GM23248 (cell line): ENCODE data around the gene CILP.
"Not testable (repeated sequence)": the region's sequence is repeated elsewhere in the genome, so short reads cannot be mapped to it uniquely, and the experiment has no call there.

Source experiments
- EZH2 ChIP-seq: fragments of 200-600 bp; sonication (generic); IDR thresholded peaks from 2 replicates; pipeline ENCODE4 v1.6.1; 2018; ENCODE audit warnings: antibody characterized with exemption, mild to moderate bottlenecking; ENCODE audit not compliant: insufficient read depth, poor library complexity, severe bottlenecking
- EZH2phosphoT487 ChIP-seq: fragments of 200-600 bp; sonication (generic); IDR thresholded peaks from 2 replicates; pipeline ENCODE4 v1.6.1; 2018; ENCODE audit warnings: antibody characterized with exemption, moderate library complexity, mild to moderate bottlenecking, low read depth; ENCODE audit not compliant: insufficient read depth

DNA sequence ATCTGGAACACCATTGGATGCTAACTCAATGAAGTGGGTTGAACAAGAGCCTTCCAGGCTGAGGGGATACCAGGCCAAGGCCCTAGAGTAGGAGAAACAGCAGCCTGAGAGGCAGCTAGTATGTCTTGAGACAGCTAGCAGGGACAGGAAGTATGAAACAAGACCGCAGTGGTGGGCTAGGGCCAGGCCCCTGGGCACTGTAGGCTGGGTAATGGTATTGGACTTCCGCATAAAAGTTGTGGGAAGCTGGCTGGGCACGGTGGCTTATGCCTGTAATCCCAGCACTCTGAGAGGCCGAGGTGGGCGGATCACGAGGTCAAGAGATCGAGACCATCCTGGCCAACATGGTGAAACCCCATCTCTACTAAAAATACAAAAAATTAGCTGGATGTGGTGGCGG is 25.2 kb upstream of the CILP start:
- not testable (repeated sequence) for TF ChIP-seq EZH2phosphoT487, EZH2
